Measurements from ENCODE around the gene GPR15LG.

GRCh38 chr10:84196941-84197340 is 23.3 kb downstream of the GPR15LG start:
- TF ChIP-seq POLR2A (IDR thresholded peaks at IDR 0.05) (no peak), CTCF (IDR thresholded peaks at IDR 0.05) (no peak)
